ENCODE data around the gene MSI2.

DNA sequence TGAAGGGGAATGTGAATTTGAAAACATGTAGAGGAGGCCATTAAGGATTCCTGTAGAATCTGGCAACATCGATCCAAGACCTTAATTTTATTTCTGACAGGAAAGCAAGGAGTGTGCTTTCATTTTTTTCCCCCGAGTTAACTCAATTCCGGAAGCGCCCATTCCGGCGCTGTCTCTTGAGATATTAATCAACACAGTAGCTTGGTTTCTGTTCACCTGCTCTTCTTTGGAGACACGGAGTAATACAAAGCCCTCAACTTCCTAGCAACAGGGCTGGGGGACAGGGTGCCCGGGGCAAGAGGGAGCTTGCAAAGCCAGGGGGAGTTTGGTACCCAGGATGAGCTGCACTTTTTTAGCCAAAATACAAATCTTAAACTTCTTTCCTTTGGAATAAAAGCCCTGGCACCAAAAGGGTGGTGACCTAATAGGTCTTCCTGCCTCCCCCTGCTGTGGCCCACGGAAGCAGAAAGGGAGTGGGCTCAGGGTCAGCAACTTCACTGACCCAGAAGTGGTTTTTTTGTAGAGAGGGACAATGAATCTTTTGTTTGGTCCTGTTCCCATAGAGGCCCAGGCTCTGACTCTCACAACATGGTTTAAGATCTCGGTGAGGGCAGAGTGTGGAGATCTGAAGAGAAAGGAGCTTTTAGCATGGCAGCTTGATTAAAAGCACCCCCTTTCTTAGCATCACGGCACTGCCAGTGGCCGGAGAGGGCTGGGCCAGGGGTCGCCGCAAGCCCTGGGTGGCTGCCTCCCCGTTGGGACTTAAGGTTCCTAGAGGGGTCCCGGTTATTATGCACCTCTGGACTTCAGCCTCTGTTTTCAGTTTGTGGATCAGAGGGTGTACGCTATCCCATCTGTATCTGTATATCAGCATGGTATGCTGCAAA lies 281.4 kb downstream of the MSI2 start:
- TF ChIP-seq POLR2AphosphoS5 (IDR thresholded peaks at IDR 0.05; ENCODE audit: low read depth, low read length) (no peak), TAF1 (IDR thresholded peaks at IDR 0.05; ENCODE audit: borderline replicate concordance, low read depth, low read length) (no peak)
